Amniotic epithelial cell (primary cell): Measurements from ENCODE around the gene INSIG1.

Experiments
- DNase-seq: peaks from one replicate; pipeline ENCODE4 v3.0.0-alpha.2; 2010; ENCODE audit warnings: low read depth

Gene INSIG1

GRCh38 chr7:155285423-155285822 lies 12.3 kb upstream of the INSIG1 start:
- DNase-seq = no peak

- DNase-seq = no peak
These were observed 11.8 kb upstream of the INSIG1 start for GRCh38 chr7:155285833-155286232.

DNA sequence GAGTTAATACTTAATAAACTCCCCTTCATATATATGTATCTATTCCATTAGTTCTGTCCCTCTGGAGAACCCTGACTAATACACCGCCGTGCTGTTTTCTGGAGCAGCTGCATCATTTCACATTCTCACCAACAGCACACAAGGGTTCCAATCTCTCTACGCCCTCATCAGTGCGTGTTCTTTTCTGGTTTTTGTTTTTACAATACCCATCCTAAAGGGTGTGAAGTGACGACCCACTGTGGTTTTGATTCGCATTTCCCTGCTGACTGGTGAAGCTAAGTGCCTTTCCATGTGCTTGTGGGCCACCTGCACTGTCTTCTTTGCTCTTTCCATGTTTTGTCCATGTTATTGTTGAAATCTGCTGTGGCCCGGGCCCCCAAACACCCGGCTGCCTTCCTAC lies 11.0 kb upstream of the INSIG1 start:
- DNase-seq = no peak

DNA sequence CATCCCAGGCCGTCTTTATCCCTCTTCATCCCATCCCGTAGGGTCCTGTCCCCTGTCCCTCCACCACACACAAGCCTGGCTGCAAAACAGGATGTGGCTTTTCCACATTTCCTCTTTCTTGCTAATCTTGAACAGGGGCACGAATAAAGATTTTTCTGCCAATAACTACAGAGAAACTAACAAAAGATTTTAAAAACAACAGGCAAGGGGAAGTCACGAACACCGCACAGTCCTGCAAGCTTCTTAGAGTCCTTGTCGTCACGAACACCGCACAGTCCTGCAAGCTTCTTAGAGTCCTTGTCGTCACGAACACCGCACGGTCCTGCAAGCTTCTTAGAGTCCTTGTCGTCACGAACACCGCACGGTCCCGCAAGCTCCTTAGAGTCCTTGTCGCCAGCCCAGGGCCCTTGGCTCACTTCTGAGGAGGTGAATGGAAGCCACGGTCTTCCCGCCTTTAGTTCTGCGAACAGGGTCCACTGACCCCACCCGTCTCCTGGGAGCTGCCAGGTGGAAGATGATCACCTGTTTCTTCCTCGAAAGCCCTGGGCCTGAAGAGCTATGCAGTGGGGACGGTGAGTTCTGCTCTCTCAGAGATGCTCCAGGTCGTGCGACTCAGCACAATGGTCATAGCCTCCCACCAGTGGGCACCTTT lies 10.3 kb upstream of the INSIG1 start:
- DNase-seq = no peak

- no peak for DNase-seq
These were observed 9.6 kb upstream of the INSIG1 start for GRCh38 chr7:155288055-155288454.

DNA sequence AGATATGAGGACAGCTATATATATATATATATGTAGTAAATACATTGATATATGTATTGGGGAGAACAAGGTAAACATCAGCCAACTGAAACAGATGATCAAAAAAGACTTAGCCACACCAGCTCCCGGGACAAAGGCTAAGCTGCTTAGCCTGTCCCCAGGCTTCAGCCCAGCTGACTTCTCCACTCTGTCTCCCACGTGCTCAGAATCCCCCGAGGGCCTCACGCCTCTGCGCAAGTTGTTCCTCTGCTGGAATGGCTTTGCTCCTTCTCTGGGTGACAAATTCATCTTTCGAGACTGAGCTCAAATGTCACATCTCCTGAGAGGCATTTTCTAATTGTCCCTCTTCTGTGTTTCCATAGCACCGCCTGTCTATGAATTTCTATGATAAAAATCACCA lies 8.6 kb upstream of the INSIG1 start:
- no peak for DNase-seq

DNA sequence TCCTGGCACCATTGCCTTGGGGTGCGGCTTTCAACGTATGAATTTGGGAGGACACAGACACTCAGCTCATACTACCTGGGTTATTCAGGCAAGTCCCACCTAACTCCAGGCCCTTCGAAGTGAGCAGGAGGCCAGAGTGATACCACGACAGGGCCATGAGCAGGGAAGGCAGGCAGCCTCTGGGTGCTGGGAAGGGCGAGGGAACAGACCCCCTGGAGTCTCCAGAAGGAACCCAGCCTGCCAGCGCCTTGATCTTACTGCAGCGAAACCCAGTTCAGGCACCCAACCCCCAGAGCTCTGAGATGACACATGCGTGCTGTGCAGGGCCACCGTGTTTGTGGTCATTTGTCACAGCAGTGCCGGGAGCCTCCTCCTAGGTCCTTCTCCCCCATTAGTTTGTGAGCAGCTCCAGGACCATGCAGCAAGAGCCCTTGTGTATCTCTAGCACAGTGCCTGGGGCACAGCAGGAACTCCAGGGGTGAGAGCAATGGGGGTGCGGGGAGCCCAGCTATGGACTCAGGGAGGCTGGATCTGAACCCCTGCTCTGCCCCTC lies 7.7 kb upstream of the INSIG1 start:
- no peak for DNase-seq

- DNase-seq = peak; percentile 19
These were observed 6.6 kb upstream of the INSIG1 start for GRCh38 chr7:155291045-155291530.

DNA sequence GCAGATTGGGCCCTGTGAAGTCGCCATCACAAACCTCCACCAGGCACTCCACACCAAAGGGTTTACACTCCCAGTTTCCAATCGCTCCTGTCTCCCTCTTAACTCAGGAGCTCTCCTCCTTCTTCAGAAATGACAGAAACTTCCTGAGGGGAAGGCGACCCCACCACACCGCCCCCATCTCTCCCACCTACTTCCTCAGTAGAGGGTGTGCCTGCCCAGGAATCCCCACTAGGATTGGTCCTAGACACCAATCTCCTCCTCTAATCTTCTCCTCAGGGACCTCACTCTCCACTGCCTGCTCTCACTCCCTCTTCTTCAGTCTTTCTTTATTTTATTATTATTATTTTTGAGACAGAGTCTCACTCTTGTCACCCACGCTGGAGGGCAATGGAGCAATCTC lies 5.9 kb upstream of the INSIG1 start:
- no peak for DNase-seq

DNA sequence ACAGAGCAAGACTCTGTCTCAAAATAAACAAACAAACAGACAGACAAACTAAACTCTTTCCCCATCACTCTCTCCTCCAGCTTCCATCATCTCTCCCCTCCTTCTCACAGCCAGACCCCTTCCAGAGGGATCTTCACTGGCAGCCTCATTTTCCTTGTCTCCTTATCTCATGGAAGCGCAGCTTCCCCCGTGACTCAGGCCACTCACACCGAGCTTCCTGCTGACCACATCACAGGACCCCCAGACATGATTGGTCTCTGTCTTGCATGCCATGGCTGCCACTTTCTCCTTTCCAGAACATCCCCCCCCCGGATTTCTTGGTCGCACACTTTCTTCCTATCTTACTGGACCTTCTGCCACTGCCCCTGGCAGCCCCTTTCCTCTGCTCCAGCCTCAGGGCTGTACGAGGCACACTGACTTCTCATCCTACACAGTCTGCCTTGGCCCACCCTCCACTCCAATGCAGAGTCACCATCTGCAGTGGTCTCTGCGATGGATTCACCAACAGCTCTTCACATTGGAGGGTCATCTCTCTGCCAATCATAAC lies 4.9 kb upstream of the INSIG1 start:
- no peak for DNase-seq

- DNase-seq = no peak
These were observed 3.8 kb upstream of the INSIG1 start for GRCh38 chr7:155293721-155294510.

GRCh38 chr7:155294511-155294778 lies 3.2 kb upstream of the INSIG1 start:
- no peak for DNase-seq

DNA sequence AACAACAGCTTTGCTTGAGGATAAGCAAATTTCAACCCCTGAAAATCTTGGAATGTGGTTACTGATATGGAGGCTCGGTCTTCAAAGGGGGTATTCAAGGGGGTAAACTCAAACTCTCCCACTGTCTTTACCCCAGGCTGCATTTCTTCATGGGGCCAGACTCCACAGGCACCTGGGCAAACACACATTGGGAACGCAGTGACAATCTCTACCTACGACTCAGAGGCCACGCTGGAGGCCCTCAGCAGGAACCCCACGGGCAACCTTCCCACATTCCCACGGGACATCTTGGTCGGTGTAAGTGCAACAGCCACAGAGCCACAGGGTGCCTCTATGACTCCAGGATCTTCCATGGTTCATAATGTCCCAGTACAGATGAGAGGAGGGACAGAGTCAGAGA lies 2.2 kb upstream of the INSIG1 start:
- DNase-seq = no peak

DNA sequence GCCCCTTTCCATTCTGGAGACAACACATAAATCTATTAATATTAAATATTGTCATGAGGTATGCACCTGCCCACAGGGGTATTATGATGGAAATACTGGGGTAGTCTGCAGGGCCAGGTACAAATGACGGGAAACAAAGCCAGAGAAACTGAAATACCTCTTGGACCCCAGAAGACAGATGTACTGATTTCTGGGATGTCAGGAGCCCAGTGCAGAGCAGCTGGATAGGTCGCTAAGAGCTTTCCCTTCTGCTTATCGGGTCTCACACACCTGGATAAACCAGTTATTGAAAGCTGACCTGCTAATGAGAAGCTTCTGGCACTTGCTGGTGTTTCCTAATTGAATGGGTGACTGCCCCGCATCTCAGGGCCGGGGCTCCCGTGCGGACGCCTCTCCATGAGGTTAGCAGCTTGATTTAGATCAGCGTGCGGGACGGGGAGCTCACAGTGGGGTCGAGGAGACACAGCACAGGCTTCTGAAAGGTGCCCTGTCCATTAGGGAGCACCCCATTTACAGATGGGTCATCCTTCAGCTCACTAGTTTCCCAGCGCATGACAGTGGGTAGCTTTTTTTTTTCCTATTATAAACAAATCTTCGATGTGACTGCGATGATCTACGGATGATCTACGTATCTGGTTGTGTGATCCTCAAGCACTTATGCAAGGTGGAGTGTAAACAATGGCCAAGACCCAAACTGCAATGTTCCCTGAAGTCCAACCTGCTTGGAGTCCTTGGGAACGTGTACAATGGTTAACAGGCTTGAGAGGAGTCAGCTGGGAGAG lies 1.5 kb upstream of the INSIG1 start:
- DNase-seq = no peak

DNA sequence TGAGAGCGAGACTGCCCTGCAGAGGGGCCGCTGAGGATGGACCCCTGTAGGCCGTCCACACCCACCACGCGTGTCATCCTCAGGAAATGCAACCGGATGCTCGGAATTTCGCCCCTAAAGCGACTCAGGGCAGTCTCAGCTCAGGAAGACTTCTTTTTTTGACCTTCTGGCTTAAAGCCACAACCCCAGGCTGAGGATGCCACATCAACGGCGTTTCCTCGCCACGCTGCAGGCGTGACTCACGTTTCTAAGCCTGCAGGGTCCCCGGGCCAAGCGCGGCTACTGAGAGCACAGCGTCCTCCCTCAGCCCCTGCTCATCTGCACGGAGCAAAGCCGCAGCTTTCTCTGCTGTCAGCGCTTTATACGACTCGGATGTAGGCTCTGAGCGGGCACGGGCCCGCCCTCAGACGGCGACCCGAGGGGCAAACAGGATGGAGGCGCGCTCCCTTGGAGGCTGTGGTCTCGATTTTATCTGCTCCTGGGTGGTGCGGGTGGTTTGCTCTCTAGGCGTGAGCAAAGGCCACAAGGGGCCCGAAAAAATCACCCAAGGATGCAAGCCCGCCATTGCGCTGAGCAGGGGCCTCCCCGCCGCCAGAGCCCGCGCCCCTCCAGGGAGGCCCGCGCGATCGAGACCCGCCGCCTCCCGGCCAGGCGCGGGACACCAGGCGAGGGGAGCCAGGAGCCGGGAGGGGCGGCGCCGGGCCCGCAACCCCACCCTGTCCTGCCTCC lies 726 bp upstream of the INSIG1 start:
- DNase-seq = peak; percentile 68

DNA sequence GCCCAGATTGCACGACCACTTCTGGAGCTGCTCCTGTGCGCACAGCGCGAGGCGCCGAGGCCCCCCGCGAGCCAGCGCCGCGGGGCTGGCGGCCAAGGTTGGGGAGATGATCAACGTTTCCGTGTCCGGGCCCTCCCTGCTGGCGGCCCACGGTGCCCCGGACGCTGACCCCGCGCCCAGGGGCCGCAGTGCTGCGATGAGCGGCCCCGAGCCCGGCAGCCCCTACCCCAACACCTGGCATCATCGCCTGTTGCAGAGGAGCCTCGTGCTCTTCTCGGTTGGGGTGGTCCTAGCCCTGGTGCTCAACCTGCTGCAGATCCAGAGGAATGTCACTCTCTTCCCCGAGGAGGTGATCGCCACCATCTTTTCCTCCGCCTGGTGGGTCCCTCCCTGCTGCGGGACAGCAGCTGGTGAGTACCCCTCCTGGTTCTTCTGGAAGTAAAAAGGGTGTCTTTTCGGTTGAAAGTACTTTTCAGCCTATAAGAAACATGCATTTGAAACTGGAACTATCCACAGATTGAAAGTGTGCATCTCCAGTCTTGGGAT lies 683 bp downstream of the INSIG1 start:
- no peak for DNase-seq

- peak; percentile 96 for DNase-seq
These were observed 1.3 kb downstream of the INSIG1 start for GRCh38 chr7:155298834-155299534.

DNA sequence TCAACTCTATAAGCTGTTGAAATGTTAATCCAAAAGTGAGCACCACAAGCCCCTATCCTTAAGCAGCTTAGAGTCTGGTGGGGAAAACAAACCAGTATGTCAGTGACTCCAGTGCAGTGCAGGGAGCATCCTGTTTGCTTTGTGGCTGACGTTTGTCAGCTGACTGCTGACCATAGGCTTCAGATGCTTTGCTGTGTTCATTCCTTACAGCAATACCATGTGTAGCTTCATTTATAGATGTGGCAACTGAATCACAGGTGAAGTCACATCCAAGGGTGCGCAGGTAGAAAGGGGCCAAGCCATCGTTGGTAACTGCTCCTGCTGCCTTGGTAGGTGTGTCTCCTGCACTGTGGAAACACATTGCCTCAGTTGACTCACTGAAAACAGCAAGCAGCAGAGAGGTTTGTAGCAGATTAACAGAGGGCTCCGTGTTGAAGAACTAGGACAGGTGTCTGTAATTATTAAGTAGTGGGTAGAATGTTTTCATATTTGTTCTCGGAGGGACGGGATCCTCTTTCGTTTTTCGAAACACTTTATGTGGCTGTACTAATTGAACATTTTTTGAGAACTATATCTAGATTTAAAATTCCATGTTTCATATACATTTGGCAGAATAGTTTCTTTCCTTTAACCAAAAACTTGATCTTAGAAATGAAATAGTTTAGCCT lies 2.0 kb downstream of the INSIG1 start:
- DNase-seq = peak; percentile 7

DNA sequence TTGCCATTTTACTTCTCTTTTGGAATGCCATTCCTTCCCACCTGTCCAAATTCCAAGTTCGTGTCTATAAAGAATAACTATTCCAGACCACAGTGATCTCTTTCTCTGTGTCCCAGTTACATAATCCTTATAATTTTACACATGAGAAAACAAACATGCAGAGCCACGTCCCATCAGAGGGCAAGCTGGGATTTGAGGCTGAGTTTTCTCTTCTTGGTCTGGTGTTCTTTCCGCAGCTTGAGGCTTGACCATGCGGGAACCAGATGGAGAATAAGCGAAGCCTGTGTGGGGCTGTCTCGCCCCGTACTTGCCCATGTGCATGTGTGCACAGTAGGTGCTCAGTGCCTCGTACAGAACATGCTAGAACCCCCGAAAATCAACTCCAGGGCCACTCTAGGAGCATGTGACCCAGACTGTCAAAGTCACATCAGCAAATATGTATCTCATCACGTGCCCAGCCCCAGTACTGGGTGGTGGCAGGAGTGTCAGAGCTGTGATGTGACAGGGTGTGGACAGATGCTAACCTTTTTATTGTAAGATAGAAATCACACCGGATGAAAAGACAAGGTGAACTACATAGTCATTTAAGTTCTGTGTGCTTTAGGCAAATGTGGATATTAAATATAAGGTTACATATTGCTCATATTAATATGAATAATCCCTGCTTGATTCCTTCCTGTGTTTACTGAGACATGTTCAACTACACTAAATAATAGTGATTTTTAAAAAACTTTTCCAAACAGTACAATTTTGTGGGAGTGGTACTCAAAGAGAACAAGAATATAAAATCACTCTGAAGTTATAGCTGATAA lies 3.2 kb downstream of the INSIG1 start:
- no peak for DNase-seq
